G401.6 (cell line): Measurements from ENCODE around the gene RCC1.
"Not testable (repeated sequence)": the region's sequence is repeated elsewhere in the genome, so short reads cannot be mapped to it uniquely, and the experiment has no call there.

Experiments used
- FAIRE-seq: peaks from 2 replicates; lab custom pipeline; 2012; peaks lifted over from hg19 to GRCh38; lab: Jason Lieb, UNC

RCC1 gene

GRCh38 chr1:28505406-28506187, at the start of gene RCC1:
RCC1 (plus strand) TSS chr1:28506043; CDS start chr1:28529867, 23,824 bp downstream.
- FAIRE-seq, result peak; percentile 98

GRCh38 chr1:28456078-28456477, 49.8 kb upstream of the RCC1 start:
- no peak for FAIRE-seq

GRCh38 chr1:28457678-28458077, 48.2 kb upstream of the RCC1 start:
- FAIRE-seq, result no peak

GRCh38 chr1:28458237-28459228, 47.3 kb upstream of the RCC1 start:
- FAIRE-seq, result no peak

GRCh38 chr1:28466226-28466778, 39.5 kb upstream of the RCC1 start:
- no peak for FAIRE-seq

- FAIRE-seq, result no peak
These were observed 35.7 kb upstream of the RCC1 start for GRCh38 chr1:28470146-28470545.

- FAIRE-seq, result not testable (repeated sequence)
These were observed 26.3 kb upstream of the RCC1 start for GRCh38 chr1:28479497-28479896.

- no peak for FAIRE-seq
These were observed 25.5 kb upstream of the RCC1 start for GRCh38 chr1:28480308-28480707.

GRCh38 chr1:28482138-28482537, 23.7 kb upstream of the RCC1 start:
- no peak for FAIRE-seq

- no peak for FAIRE-seq
These were observed 23.1 kb upstream of the RCC1 start for GRCh38 chr1:28482702-28483101.

GRCh38 chr1:28494737-28495136, 11.1 kb upstream of the RCC1 start:
- FAIRE-seq, result peak; percentile 57

- FAIRE-seq, result no peak
These were observed 6.3 kb upstream of the RCC1 start for GRCh38 chr1:28499553-28499952.

GRCh38 chr1:28501925-28502324, 3.9 kb upstream of the RCC1 start:
- FAIRE-seq, result no peak

GRCh38 chr1:28503117-28503516, 2.7 kb upstream of the RCC1 start:
- FAIRE-seq, result no peak

GRCh38 chr1:28506907-28507246, 1.0 kb downstream of the RCC1 start:
- FAIRE-seq, result no peak

GRCh38 chr1:28507247-28507645, 1.4 kb downstream of the RCC1 start:
- no peak for FAIRE-seq

GRCh38 chr1:28507646-28508434, 2.0 kb downstream of the RCC1 start:
- no peak for FAIRE-seq

- no peak for FAIRE-seq
These were observed 2.6 kb downstream of the RCC1 start for GRCh38 chr1:28508435-28508754.

GRCh38 chr1:28509705-28510272, 3.9 kb downstream of the RCC1 start:
- FAIRE-seq, result no peak

GRCh38 chr1:28510273-28510969, 4.6 kb downstream of the RCC1 start:
- FAIRE-seq, result peak; percentile 93

- no peak for FAIRE-seq
These were observed 5.2 kb downstream of the RCC1 start for GRCh38 chr1:28510970-28511440.
